Heart right ventricle (tissue), 16 donors: ENCODE data around the gene GPHN. TPM values are rescaled to one million over a fixed set of nuclear protein-coding genes. Genes with fewer than 3 reads are reported as not detected.
A peak's percentile ranks its signal among the peaks of the same experiment; 100 is the strongest.

ENCODE experiments used
- ATAC-seq, 8 donors: fragments of 200-7000 bp; cut with Tn5 transposase; one replicate each; pipeline ENCODE4 v1.9.1; 2020; ENCODE audit warnings: mild to moderate bottlenecking in 8 of 8, moderate library complexity in 8 of 8, moderate number of reproducible peaks in 1 of 8
- DNase-seq, 2 donors: peaks; one replicate each; pipeline ENCODE4 v3.0.0-alpha.2; 2020
- H3K27ac ChIP-seq, 10 donors: fragments of 200-600 bp; sonication (generic) in 2 of 10; one replicate each; pipeline versions ENCODE4 v1.5.0 to v1.8.0; 2020 to 2022; ENCODE audit warnings: mild to moderate bottlenecking in 3 of 10
- H3K27me3 ChIP-seq, 7 donors: fragments of 200-600 bp; one replicate each; pipeline ENCODE4 v1.8.0; 2021 to 2022; ENCODE audit warnings: mild to moderate bottlenecking in 2 of 7
- H3K36me3 ChIP-seq, 9 donors: fragments of 200-600 bp; sonication (generic) in 1 of 9; one replicate each; pipeline versions ENCODE4 v1.5.0 to v1.8.0; 2020 to 2022; ENCODE audit warnings: mild to moderate bottlenecking in 2 of 9
- H3K4me1 ChIP-seq, 9 donors: fragments of 200-600 bp; sonication (generic) in 1 of 9; one replicate each; pipeline versions ENCODE4 v1.5.0 to v1.8.0; 2020 to 2022; ENCODE audit warnings: mild to moderate bottlenecking in 4 of 9
- H3K4me3 ChIP-seq, 10 donors: fragments of 200-600 bp; sonication (generic) in 2 of 10; one replicate each; pipeline versions ENCODE4 v1.5.0 to v1.8.0; 2020 to 2022; ENCODE audit warnings: mild to moderate bottlenecking in 7 of 10, moderate library complexity in 2 of 10
- H3K9me3 ChIP-seq, 11 donors: fragments of 200-600 bp in 10 of 11; sonication (generic) in 2 of 11; one replicate each; pipeline versions ENCODE4 v1.5.0 to v1.8.0; 2013 to 2022; ENCODE audit warnings: mild to moderate bottlenecking in 2 of 11, control low read depth in 1 of 11, moderate library complexity in 1 of 11
- CTCF ChIP-seq, 9 donors: fragments of 200-600 bp; sonication (generic) in 2 of 9; IDR thresholded peaks; one replicate each; pipeline versions ENCODE4 v1.5.0 to v1.8.0; 2021 to 2022; ENCODE audit warnings: antibody characterized with exemption in 9 of 9, mild to moderate bottlenecking in 5 of 9, moderate library complexity in 1 of 9
- WGBS, 2 donors: extraction: QIAGEN DNeasy Blood & Tissue Kit; methylation state at CpG; one replicate each; pipeline ENCODE4 v1.1.7; 2013; ENCODE audit warnings: inconsistent platforms in 1 of 2; 5-methylcytosine and 5-hydroxymethylcytosine counted together
- intact Hi-C, 10 donors: fragments of 100-400 bp; cut with DNase I; formaldehyde crosslinking; loops; one replicate each; pipeline versions ENCODE4 v1.11.1 to v1.14.2; 2022
- polyA plus RNA-seq, 2 donors: library from polyadenylated mRNA; stranded (reverse); fragments of 200-250 nt; gene quantifications; one replicate each; pipeline ENCODE4 v1.2.3, GENCODE V29; 2013
- total RNA-seq, 10 donors: library from RNA; stranded (reverse); fragmentation: NEBNext Ultra II Directional in 3 of 10; extraction: Animal tissue kit (Norgen Biotek cat#: 25700) in 3 of 10; gene quantifications; one replicate each; pipeline versions ENCODE4 v1.2.1 to v1.2.4, GENCODE V29; 2021 to 2023
- donor health status: Arrhythmogenic right ventricular cardiomyopathy.
- donor health status: ischemic (EF 13 %, LVEDD 7.1; RV severe dilation, severe dysfunction).
- donor health status: healthy with polysubstance abuse.
- donor health status: DM: no; HTN: yes; CAD: no.
- donor health status: DM: no; HTN: no; CAD: no.
- donor health status: ischemic (EF 25% LVEDD 6.9; RV normal size, moderate dysfunction).
- donor health status: ischemic (EF 25% LVEDD 5.7; RV mildly dilated, moderate dysfunction).
- donor health status: healthy.
- donor health status: DM: yes; HTN: yes; CAD: no.
- donor health status: Ischemic cardiomyopathy.
- donor health status: ischemic (EF 35%, LVEDD 5.7; RV mildly dilated, moderate dysfunction).
- donor health status: nonischemic (EF 11% LVEDD 7.7; RV severe dilation, severe dysfunction).
- donor health status: DM: yes; HTN: yes; CAD: no.
- donor health status: PGD.
- donor health status: ischemic (EF 29% LVEDD 5.4; RV normal size, mild dysfunction).
- donor health status: nonischemic (EF 23%, LVEDD 6.1; RV moderate dilation, normal function).

GPHN gene
- total and polyA plus RNA-seq, 12 donors: 12.2 to 48.0 (median 32.2) TPM

DNA sequence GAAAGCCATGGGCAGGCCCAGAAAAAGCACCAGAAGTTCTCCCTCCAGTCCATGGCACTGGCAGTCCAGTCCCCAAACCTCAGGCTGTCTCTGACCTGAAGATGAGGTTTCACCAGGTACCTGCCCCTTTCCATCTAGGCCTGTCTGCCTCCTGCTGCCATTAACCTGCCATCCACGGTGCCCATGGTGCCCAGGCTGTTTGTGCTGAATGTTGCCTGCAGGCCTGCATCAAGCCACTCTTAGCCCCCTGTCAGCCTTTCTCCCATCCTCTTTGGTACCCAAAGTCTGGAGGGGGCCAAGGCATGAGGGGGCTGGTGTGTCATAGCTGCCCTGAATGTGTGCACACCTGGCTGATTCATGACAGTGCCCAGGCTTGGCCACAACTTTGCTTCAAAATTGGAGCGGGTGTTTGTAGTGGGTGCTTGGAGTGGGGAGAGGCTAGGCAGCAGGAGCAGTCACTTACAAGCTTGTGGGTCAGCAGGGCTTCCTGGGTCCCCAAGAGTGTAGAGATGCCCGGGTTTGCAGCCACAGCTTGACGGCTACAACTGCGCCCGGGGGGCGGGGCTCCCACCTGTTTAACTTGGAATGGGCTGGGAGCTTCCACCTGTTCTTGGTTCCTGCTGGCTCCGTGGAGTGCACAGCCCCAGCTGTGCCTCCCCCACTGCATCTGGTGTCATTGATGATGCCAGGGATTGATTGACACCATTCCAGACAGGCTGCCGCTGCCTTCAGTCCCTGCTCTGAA lies 88.5 kb downstream of the GPHN start:
- peak in 1 of 8 donors; percentile 26 for ATAC-seq
- DNase-seq: no peak
- H3K9me3 ChIP-seq: peaks cover 0 to 44% (median 4%) of the 10 kb centered on the region in 11 donors

GRCh38 chr14:66600416-66600815 lies 92.5 kb downstream of the GPHN start:
- H3K27ac ChIP-seq: no peak overlapping the region
- DNase-seq: no peak
- no peak for TF ChIP-seq CTCF (IDR thresholded peaks at IDR 0.05)
- no peak overlapping the region for H3K4me3 ChIP-seq
- 92 to 94% methylated on average over 3 of the region's 3 CpGs for WGBS, 2 donors
- peaks cover 0 to 20% (median 0%) of the 10 kb centered on the region in 11 donors for H3K9me3 ChIP-seq
- H3K27me3 ChIP-seq: no peaks in the 10 kb centered on the region
- no peaks in the 10 kb centered on the region for H3K36me3 ChIP-seq
- intact Hi-C loops: no loop called here
- ATAC-seq: no peak
- peaks cover 0 to 4% (median 0%) of the 10 kb centered on the region in 9 donors for H3K4me1 ChIP-seq

More for the DNA sequence above, 88.5 kb downstream of the GPHN start:
- no peaks in the 10 kb centered on the region for H3K4me1 ChIP-seq
- no peak overlapping the region for H3K27ac ChIP-seq
- no peak for TF ChIP-seq CTCF (IDR thresholded peaks at IDR 0.05)
- 93 to 95% methylated on average over 9 of the region's 9 CpGs for WGBS, 2 donors
- intact Hi-C loops: no loop called here
- H3K27me3 ChIP-seq: no peaks in the 10 kb centered on the region
- H3K36me3 ChIP-seq: no peaks in the 10 kb centered on the region
- H3K4me3 ChIP-seq: no peak overlapping the region

GRCh38 chr14:66601932-66602578 lies 94.1 kb downstream of the GPHN start:
- intact Hi-C loops: no loop called here
- WGBS, 2 donors: 81 to 87% methylated on average over 2 of the region's 2 CpGs
- no peak for TF ChIP-seq CTCF (IDR thresholded peaks at IDR 0.05)

GRCh38 chr14:66603945-66604344 lies 96.0 kb downstream of the GPHN start:
- no peak for TF ChIP-seq CTCF (IDR thresholded peaks at IDR 0.05)
- peaks cover 0 to 12% (median 0%) of the 10 kb centered on the region in 11 donors for H3K9me3 ChIP-seq
- intact Hi-C loops: no loop called here

More at GRCh38 chr14:66601932-66602578, 94.1 kb downstream of the GPHN start:
- H3K27ac ChIP-seq: no peak overlapping the region
- H3K4me1 ChIP-seq: peaks cover 0 to 4% (median 0%) of the 10 kb centered on the region in 9 donors
- no peaks in the 10 kb centered on the region for H3K36me3 ChIP-seq
- ATAC-seq: no peak
- H3K9me3 ChIP-seq: peaks cover 0 to 17% (median 0%) of the 10 kb centered on the region in 11 donors
- no peak overlapping the region for H3K4me3 ChIP-seq
- no peak for DNase-seq
- no peaks in the 10 kb centered on the region for H3K27me3 ChIP-seq

More at GRCh38 chr14:66603945-66604344, 96.0 kb downstream of the GPHN start:
- no peaks in the 10 kb centered on the region for H3K27me3 ChIP-seq
- H3K4me1 ChIP-seq: peaks cover 0 to 4% (median 0%) of the 10 kb centered on the region in 9 donors
- H3K36me3 ChIP-seq: no peaks in the 10 kb centered on the region
- no peak overlapping the region for H3K27ac ChIP-seq
- ATAC-seq: no peak
- H3K4me3 ChIP-seq: no peak overlapping the region
- no peak for DNase-seq
